ENCODE results near the gene RELN.

The RELN gene

GRCh38 chr7:103894656-103895596, 94.5 kb downstream of the RELN start:
- H3K4me1 Mint-ChIP-seq: peaks cover 7% of the 10 kb centered on the region
- H3K9me3 Mint-ChIP-seq: peaks cover 26% of the 10 kb centered on the region
- no peaks in the 10 kb centered on the region for H3K27me3 Mint-ChIP-seq (ENCODE audit: low read depth, poor library complexity)
- TF ChIP-seq, protein P1, sequence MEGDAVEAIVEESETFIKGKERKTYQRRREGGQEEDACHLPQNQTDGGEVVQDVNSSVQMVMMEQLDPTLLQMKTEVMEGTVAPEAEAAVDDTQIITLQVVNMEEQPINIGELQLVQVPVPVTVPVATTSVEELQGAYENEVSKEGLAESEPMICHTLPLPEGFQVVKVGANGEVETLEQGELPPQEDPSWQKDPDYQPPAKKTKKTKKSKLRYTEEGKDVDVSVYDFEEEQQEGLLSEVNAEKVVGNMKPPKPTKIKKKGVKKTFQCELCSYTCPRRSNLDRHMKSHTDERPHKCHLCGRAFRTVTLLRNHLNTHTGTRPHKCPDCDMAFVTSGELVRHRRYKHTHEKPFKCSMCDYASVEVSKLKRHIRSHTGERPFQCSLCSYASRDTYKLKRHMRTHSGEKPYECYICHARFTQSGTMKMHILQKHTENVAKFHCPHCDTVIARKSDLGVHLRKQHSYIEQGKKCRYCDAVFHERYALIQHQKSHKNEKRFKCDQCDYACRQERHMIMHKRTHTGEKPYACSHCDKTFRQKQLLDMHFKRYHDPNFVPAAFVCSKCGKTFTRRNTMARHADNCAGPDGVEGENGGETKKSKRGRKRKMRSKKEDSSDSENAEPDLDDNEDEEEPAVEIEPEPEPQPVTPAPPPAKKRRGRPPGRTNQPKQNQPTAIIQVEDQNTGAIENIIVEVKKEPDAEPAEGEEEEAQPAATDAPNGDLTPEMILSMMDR (IDR thresholded peaks at IDR 0.05): no peak
- peaks cover 10% of the 10 kb centered on the region for H3K36me3 Mint-ChIP-seq (ENCODE audit: low read depth)
- no peak overlapping the region for H3K27ac Mint-ChIP-seq
- no peak overlapping the region for H3K4me3 Mint-ChIP-seq
- DNase-seq: no peak

DNA sequence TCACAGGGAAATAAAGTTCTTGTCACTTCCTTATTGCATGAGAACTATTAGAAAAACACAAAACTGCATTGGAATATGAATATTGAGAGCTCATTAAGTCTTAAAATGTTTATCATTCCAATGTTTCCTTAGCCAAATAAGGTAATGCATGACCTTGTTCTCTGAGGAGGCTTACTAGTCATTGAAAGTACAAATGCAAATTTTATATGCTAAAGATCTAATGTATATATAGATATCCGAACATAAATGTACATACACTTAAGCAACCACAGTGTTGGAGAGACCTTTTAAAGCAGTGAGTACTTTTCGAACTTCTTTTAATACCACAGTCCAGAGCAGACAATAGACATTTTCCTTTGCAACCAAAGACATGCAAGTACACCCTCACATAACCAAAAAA, 96.1 kb downstream of the RELN start:
- peaks cover 10% of the 10 kb centered on the region for H3K36me3 Mint-ChIP-seq (ENCODE audit: low read depth)
- no peak for DNase-seq
- H3K4me1 Mint-ChIP-seq: peaks cover 15% of the 10 kb centered on the region
- no peaks in the 10 kb centered on the region for H3K27me3 Mint-ChIP-seq (ENCODE audit: low read depth, poor library complexity)
- H3K4me3 Mint-ChIP-seq: no peak overlapping the region
- no peak overlapping the region for H3K27ac Mint-ChIP-seq
- peaks cover 15% of the 10 kb centered on the region for H3K9me3 Mint-ChIP-seq
- TF ChIP-seq, protein P1 (IDR thresholded peaks at IDR 0.05): no peak

GRCh38 chr7:103889451-103889850, 100.0 kb downstream of the RELN start:
- TF ChIP-seq, protein P1 (IDR thresholded peaks at IDR 0.05): no peak
- peaks cover 11% of the 10 kb centered on the region for H3K4me1 Mint-ChIP-seq
- no peaks in the 10 kb centered on the region for H3K27me3 Mint-ChIP-seq (ENCODE audit: low read depth, poor library complexity)
- H3K9me3 Mint-ChIP-seq: peaks cover 1% of the 10 kb centered on the region
- H3K27ac Mint-ChIP-seq: no peak overlapping the region
- no peak overlapping the region for H3K4me3 Mint-ChIP-seq
- no peaks in the 10 kb centered on the region for H3K36me3 Mint-ChIP-seq (ENCODE audit: low read depth)
- no peak for DNase-seq

GRCh38 chr7:103888603-103889153, 100.8 kb downstream of the RELN start:
- Mint-ChIP-seq H3K4me1 (peaks cover 11% of the 10 kb centered on the region), H3K9me3 (peaks cover 9% of the 10 kb centered on the region), H3K36me3 (ENCODE audit: low read depth) (no peaks in the 10 kb centered on the region), H3K4me3 (no peak overlapping the region), H3K27ac (no peak overlapping the region), H3K27me3 (ENCODE audit: low read depth, poor library complexity) (no peaks in the 10 kb centered on the region)
- no peak for DNase-seq
- TF ChIP-seq, protein P1 (IDR thresholded peaks at IDR 0.05): no peak

- H3K27me3 Mint-ChIP-seq (ENCODE audit: low read depth, poor library complexity): no peaks in the 10 kb centered on the region
- TF ChIP-seq, protein P1 (IDR thresholded peaks at IDR 0.05): no peak
- H3K9me3 Mint-ChIP-seq: peaks cover 14% of the 10 kb centered on the region
- no peak overlapping the region for H3K4me3 Mint-ChIP-seq
- DNase-seq: no peak
- no peaks in the 10 kb centered on the region for H3K36me3 Mint-ChIP-seq (ENCODE audit: low read depth)
- peaks cover 11% of the 10 kb centered on the region for H3K4me1 Mint-ChIP-seq
- no peak overlapping the region for H3K27ac Mint-ChIP-seq
Observed at GRCh38 chr7:103887853-103888602, 101.4 kb downstream of the RELN start.
